ENCODE data around the gene LRP6.
"Not testable (repeated sequence)": the region's sequence is repeated elsewhere in the genome, so short reads cannot be mapped to it uniquely, and the experiment has no call there.

LRP6 gene

DNA sequence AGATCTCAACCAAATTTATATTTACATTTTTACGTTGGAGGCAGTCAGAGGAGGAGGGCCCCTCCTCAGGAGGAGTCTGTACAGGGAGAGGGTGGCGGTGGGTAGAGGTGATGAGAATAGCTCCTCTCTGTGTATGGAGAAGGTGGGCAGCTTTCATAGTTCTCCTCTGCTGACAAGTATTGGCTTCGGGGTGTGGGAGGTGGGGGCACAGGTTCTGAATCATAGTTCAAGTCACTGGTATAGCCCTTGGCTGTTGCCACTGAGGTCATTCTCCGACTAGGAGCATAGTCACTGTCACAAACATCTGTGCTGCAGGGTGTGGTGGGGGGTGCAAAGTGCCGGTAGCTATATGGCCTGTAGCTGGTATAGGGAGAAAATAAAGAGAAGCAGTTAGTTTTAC lies 145.8 kb downstream of the LRP6 start:
- no peak for DNase-seq (ENCODE audit: low read depth)

DNA sequence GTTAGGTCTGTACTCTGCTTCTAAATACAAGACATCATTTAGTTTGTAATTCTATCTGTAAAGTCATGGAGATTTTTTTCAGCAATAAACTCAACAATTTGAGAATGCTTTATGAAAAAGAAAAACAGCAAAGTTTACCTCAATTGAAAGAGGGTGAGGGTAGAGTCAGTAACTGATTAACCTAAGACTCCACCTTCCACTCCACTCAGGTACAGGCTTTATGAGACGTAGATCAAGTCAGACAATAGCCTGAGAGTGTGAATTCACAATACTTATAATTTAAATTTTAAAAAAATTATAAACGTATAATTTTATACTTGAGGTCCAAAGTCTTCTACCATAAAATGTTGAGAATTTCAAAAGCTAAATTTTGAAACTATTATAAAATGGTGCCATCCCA lies 150.2 kb downstream of the LRP6 start:
- DNase-seq (ENCODE audit: low read depth), result no peak

DNA sequence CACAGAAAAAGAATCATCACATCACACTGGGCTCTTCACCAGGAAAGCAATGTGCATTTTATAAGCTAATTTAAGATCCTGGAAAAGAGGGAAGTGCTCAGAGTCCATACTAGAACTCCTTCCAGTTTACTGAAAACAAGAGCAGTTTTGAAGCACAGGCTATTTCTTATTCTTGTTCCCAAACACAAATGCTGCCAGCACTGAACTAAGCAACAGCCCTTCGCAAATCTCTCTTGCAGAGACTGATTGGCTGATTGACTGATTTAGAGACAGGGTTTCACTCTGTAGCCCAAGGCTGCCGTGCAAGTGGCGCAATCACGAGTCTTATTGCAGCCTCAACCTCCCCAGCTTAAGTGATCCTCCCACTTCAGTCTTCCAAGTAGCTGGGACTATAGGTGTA lies 151.3 kb downstream of the LRP6 start:
- no peak for DNase-seq (ENCODE audit: low read depth)

DNA sequence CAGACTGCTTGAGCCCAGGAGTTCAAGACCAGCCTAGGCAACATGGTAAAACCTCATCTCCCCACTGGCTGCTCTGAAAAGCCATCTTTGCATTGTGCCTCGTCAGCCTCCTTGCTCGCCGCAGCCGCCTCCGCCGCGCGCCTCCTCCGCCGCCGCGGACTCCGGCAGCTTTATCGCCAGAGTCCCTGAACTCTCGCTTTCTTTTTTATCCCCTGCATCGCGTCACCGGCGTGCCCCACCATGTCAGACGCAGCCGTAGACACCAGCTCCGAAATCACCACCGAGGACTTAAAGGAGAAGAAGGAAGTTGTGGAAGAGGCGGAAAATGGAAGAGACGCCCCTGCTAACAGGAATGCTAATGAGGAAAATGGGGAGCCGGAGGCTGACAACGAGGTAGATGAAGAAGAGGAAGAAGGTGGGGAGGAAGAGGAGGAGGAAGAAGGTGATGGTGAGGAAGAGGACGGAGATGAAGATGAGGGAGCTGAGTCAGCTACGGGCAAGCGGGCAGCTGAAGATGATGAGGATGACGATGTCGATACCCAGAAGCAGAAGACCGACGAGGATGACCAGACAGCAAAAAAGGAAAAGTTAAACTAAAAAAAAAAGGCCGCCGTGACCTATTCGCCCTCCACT lies 155.8 kb downstream of the LRP6 start:
- DNase-seq (ENCODE audit: low read depth), result not testable (repeated sequence)

DNA sequence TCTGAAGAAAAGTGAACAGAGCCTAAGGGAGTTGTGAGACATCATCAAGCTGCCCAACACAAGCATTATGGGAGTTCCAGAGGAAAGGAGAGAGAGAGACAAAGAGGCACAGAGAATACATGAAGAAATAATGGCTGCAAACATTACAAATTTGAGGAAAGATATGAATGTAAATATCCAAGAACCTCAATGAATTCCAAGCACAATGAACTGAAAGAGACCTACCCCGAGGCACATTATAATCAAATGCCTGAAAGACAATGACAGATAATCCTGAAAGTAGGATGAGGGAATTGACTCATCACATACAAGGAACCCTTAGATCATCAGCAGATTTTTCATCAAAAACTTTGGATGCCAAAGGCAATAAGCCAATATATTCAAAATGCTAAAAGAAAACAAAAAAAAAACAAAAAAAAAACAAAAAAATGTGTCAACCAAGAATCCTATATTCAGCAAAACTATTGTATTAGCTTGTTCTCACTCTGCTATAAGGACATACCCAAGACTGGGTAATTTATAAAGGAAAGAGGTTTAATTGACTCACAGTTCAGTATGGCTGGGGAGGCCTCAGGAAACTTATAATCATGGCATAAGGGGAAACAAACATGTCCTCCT lies 158.3 kb downstream of the LRP6 start:
- DNase-seq (ENCODE audit: low read depth), result no peak

DNA sequence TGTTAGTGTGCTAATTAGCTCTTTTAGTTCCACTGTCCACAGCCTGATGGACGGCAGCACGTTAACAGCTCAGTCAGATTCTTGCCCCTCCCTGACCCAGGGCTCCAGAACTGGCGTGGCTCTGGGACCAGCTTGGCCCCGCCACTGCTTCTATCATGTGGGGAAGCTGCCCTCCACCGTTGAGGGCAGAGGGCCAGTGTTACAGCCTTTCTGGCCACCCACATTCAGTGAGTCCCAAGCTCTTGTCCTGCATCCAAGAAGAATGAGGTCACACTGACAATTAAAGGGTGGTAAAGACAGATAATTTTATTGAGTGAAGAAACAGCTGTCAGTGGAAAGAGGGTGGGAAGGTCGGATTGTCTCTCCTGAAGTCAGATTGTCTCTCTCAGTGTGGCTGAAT lies 159.2 kb downstream of the LRP6 start:
- DNase-seq (ENCODE audit: low read depth), result no peak

DNA sequence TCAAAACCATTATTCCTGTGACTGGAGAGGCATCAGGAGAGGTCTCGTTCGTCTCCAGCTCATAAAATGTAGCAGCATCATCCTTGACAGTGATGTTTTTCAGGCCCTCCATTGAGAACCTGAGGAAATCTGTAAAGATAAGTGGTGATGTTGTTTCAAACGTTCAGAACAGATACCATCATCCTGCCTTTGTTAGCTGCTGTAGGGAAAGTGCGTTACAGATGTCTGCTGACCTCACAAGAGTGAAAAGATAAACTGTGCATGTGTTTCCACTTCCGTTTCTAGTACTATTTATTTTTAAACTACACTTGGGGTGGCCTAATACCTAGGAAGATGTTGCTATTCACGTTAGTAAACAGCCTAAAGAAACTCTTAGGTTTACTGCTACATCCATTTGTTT lies 167.7 kb downstream of the LRP6 start:
- no peak for DNase-seq (ENCODE audit: low read depth)

DNA sequence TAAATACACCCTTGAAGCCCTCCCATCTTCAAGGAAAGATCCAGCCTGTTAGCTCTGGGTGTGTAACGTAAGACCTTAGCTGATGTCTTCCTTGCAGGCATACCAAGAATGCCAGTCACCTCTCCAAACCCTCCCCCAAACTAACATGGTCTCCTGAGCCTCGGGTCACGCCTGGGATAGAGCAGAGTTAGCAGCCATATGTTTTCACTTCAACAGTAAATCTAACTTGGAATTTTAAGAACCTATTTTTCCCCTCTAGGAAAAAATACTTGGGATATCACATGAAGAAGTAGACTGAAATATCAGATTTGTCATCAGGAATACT lies 168.2 kb downstream of the LRP6 start:
- DNase-seq (ENCODE audit: low read depth), result no peak

DNA sequence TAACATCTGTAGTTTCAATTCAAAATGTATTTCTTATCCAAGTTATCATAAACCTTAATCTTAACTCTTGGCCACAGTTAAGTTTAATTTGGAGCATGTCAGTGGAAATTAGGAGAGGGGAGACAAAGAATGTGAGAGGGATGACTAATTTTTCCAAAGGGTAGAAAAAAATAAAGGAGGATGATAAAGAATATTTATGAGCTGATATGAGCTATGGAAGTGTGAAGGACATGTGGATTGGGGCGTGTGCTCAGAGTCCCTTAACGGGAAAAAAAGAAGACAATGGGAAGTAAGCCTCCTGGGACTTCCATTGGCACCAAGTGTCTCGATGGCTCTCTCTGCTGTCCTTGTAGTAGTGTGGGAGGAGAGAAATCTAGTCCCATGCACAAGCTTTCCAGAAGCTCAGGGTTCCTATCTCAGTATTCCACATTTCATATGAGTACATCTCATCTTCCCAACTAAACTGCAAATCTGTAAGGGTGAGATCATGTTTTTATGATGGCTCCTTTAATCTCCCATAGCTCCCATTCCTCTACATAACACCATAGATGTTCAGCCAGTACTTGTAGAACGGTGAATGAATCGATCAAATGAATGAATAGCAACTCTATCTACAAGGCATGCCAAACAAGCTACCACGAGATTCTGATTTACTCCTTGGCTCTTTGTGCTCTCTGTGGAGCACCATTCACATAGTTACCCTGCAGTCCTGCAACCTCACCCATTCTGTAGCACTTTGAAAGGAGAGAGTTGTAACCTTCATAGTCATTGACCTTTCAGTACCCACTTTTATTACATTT lies 168.8 kb downstream of the LRP6 start:
- DNase-seq (ENCODE audit: low read depth), result no peak

DNA sequence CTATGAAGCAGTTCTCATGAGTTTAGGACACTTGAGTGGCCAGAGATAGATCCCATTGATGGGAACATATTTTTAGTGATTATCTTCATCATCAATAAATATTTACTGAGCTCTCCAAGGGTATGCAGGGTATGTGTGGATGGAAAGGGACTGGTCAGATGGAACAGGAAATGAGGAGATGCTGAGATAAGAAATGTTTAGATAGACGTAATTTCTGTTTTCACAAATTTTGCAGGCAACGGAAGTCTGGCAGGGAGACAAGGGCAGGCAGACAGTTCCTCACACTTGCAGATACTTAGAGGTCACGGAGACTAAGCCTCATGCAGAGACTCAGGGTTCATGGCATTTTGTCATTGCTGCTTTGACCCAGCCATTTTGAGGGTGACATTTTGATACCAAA lies 171.8 kb downstream of the LRP6 start:
- no peak for DNase-seq (ENCODE audit: low read depth)

DNA sequence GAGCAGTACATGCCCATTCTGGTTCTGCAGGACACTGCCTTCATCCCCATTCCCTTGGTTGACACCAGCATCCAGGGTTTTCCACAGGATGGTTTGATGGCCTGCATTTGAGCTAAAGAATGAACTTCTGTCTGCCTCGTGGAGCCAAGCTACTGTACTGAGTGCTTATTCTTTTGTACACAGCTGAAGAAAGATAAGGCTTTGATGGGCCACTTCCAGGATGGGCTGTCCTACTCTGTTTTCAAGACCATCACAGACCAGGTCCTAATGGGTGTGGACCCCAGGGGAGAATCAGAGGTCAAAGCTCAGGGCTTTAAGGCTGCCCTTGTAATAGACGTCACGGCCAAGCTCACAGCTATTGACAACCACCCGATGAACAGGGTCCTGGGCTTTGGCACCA lies 172.4 kb downstream of the LRP6 start:
- DNase-seq (ENCODE audit: low read depth), result no peak

DNA sequence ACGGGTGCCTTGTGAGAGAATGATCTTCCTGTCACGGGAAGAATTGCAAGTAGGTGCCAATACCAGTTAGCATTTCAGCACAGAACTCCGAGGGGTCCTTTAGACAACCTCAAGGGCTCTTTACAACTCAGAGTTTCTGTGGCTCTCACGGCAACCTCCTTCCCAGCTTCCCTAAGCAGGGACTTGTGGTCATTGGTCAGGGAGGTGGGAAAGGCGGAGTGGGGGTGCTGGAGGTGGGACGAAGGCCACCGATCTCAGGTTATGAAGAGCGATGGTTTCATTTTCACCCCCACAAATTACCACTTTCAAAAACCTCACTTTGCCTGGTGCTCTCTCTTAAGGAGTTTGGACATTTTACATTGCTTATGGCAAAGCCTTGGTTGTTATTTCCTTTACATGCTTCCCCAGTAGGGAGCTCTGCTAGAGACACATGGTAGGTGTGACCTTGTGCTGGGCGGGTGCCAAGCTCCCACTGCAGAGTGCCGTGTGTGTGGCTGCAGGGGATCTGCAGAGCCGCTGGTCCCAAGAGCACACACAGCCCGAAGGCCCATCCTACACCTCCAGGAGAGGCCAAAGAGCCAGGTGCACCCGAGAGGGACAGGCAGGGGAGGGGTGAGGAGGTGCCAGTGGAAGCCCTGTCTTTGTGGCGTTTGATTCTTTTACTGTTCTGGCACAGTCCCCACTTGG lies 174.7 kb downstream of the LRP6 start:
- DNase-seq (ENCODE audit: low read depth), result no peak

DNA sequence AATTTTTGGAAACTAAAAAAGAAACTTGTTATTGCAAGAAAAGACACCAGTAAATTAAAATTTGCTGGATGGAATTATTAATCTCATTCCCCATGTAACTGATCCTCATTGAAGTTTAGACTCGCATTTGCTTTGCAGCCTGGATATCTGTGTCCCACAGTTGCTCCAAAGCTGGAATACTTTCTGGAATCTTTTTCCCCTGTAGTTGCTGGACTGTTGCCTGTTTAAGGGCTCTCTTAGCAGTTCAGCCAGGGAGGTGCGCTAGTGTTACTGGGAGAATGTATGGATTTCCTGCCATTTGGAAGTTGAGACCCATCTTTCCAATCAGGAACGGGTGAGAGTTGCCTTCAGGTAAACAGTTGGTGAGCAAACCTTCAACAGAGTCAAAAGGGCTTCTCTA lies 175.8 kb downstream of the LRP6 start:
- DNase-seq (ENCODE audit: low read depth), result no peak

DNA sequence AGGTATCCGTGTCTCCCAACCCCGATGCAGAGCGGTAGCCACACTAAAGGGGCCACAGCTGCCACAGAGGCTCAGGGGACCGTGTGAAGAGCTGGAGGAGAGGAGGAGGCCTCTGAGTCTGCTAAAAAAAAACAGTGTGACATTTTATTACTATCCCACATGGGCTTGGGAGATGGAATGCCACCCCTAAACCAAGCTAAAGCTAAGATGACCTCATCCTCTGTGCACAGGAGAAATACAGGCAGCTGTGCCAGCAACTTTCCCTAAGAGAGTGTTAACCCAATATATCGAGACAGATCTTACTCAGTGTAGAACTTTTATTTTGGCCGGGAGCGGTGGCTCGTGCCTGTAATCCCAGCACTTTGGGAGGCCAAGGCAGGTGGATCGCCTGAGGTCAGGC lies 178.1 kb downstream of the LRP6 start:
- no peak for DNase-seq (ENCODE audit: low read depth)

DNA sequence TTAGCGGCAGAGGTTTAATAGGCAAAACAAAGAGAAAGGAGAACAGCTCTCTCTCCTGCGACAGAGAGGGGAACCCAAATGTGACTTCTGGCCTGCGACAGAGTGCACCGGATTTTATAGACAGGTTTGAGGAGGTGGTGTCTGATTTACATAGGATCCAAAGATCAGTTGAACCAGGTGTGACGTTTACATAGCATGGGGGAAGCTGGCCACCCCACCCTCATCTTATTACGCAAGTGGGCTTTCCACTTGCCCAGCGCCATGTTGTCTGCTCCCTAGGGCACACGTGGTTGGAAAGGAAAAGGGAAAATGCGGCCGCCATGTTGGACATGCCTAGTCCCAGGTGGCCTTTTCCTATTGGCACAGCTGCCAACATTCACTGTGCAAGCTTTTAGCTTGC lies 178.7 kb downstream of the LRP6 start:
- no peak for DNase-seq (ENCODE audit: low read depth)

DNA sequence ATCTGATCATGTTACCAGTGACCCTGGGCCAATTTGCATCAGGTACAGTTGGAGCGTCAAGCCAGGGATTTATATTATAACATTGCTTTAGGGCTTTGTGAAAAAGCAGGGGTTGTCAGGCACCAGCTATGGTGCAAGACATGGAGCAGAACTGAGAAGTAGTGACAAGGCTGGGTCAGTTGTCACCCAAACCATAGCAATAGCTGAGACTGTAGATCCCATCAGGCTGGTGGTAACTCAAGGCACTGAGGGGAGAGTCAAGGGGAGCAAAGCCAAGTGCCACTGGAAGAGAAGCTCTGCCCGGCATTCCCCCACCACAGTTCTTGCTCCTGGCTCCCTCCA lies 179.2 kb downstream of the LRP6 start:
- no peak for DNase-seq (ENCODE audit: low read depth)

DNA sequence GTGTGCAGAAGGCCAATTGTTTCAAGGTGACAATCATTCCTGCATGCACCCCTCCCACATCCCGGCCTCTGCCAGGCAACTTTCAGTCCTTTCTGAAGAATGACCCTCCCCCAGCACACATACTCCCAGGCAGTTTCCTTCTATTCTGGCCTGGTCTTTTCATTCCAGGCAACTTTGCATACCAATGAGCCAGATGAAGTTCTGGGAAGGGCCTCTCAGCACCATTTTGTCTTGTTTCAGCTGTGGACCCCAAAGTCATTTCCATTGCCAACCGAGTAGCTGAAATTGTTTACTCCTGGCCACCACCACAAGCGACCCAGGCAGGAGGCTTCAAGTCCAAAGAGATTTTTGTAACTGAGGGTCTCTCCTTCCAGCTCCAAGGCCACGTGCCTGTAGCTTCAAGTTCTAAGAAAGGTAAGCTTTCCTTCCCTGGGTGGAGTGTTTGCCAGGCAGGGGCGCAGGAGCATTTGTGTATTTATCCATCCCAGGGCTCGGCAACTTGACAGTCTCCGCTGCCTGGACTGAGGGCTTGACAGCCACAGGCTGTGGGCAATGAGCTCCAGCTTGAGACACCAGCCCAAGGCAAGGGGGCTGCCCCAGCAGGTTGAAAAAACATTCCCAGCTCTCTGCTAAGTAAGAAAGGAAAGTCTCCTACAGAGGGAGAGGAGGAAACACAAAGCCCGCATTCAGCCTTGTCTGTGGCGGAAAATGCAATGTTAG lies 179.7 kb downstream of the LRP6 start:
- no peak for DNase-seq (ENCODE audit: low read depth)

DNA sequence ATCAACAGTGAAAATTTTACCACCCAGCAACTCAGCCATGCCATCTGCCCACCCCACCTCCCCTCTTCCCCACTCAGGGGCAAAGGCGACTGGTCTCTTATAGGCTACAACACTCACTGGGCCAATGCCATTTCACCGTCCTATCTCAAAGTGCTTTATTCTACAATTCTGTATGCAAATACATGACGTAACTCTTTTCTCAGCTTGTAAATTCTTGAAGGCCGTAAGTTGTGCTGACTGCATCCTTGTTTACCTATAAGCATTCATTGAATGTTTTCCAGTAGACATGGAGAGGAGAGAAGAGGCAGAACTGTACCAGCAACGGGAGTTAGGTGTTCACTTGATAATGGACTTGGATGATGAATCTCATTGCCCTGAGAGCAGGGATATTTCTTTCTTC lies 180.5 kb downstream of the LRP6 start:
- no peak for DNase-seq (ENCODE audit: low read depth)

DNA sequence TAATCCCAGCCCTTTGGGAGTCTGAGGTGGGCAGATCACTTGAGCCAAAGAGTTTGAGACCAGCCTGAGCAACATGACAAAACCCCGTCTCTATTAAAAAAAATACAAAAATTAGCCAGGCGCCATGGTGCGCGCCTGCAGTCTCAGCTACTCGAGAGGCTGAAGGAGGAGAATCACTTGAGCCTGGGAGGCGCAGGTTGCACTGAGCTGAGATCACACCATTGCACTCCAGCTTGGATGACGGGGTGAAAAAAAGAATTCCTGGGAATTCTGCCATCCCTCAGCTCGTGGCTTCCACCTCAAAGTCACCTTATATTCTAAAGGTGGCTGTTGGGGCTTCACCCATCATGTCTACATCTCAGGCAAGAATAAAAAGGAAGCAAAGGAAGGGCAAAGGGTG lies 183.2 kb downstream of the LRP6 start:
- DNase-seq (ENCODE audit: low read depth), result no peak

DNA sequence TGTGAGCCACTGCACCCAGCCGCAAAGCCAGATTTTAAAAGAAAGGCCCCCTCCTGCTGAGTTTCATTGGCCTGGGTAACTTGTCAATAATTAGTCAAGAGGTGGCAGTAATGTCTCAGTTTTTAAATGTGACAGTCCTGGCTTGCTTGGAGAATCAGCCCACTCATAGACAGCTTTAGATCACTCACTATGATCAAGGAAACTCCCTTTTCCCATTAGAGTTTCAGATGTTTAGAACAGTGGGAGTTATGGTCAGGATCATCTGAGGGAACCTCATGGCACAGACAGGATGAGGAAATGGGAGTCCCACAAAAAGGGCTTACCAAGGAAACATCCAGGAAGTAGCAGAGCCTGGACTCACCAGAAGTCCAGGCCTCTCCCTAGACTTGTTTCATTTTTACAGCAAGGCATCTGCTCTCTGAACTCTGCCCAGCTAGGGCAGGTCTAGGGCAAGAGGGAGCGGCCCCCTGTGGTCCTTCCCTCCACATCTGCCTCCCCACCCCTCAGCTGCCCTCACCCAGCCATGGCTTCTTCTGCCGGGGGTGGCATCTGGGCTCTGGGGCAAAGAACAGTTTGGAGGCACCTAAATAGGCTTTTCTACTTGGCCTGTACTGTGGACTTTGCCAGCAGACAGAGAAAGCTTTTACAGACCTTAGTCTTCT lies 184.9 kb downstream of the LRP6 start:
- peak; percentile 45 for DNase-seq (ENCODE audit: low read depth)

DNA sequence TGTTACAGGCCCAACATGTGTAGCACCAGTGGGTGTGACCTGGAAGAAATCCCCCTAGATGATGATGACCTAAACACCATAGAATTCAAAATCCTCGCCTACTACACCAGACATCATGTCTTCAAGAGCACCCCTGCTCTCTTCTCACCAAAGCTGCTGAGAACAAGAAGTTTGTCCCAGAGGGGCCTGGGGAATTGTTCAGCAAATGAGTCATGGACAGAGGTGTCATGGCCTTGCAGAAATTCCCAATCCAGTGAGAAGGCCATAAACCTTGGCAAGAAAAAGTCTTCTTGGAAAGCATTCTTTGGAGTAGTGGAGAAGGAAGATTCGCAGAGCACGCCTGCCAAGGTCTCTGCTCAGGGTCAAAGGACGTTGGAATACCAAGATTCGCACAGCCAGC lies 187.6 kb downstream of the LRP6 start:
- DNase-seq (ENCODE audit: low read depth), result no peak
